Measurements from ENCODE around the gene DOCK4. TPM values are rescaled to one million over a fixed set of nuclear protein-coding genes. Genes with fewer than 3 reads are reported as not detected.

Gene DOCK4
- total RNA-seq, 4 donors from 2014 or later = 14.0 to 48.1 (median 30.9) TPM

- Histone ChIP-seq H3K4me3 (replicated peaks in 1 of 3) (no peak overlapping the region), H3K9me3 (no peaks in the 10 kb centered on the region), H3K36me3 (no peaks in the 10 kb centered on the region), H3K27ac (no peak overlapping the region), H3K4me1 (peaks cover 0 to 5% of the 10 kb centered on the region in 2 donors), H3K27me3 (no peaks in the 10 kb centered on the region)
- WGBS, 2 donors = 96 to 98% methylated on average over 4 of the region's 4 CpGs
- no peak for DNase-seq
- TF ChIP-seq CTCF (IDR thresholded peaks at IDR 0.05) = no peak
- no peak for TF ChIP-seq POLR2A (IDR thresholded peaks at IDR 0.05)
- intact Hi-C loops (cut with DNase I) = no loop called here
Observed at GRCh38 chr7:111801277-111801676, 404.9 kb downstream of the DOCK4 start.

- no peak for DNase-seq
- intact Hi-C loops (cut with DNase I) = no loop called here
- no peaks in the 10 kb centered on the region for H3K27me3 ChIP-seq
- no peak for TF ChIP-seq CTCF (IDR thresholded peaks at IDR 0.05)
- TF ChIP-seq POLR2A (IDR thresholded peaks at IDR 0.05) = no peak
- H3K4me1 ChIP-seq = no peaks in the 10 kb centered on the region
- no peak overlapping the region for H3K4me3 ChIP-seq (replicated peaks in 1 of 3)
- no peak overlapping the region for H3K27ac ChIP-seq
- H3K9me3 ChIP-seq = no peaks in the 10 kb centered on the region
- WGBS, 2 donors = 82% methylated on average over 7 of the region's 7 CpGs
- no peaks in the 10 kb centered on the region for H3K36me3 ChIP-seq
Observed at GRCh38 chr7:111796671-111797070, 409.5 kb downstream of the DOCK4 start.

GRCh38 chr7:111789870-111790269 lies 416.3 kb downstream of the DOCK4 start:
- intact Hi-C loops (cut with DNase I) = no loop called here
- H3K27ac ChIP-seq = no peak overlapping the region

GRCh38 chr7:111789048-111789320 lies 417.2 kb downstream of the DOCK4 start:
- no peaks in the 10 kb centered on the region for H3K36me3 ChIP-seq
- no peaks in the 10 kb centered on the region for H3K27me3 ChIP-seq
- peaks cover 6 to 12% of the 10 kb centered on the region in 2 donors for H3K4me1 ChIP-seq
- no peak overlapping the region for H3K27ac ChIP-seq
- H3K9me3 ChIP-seq = no peaks in the 10 kb centered on the region
- intact Hi-C loops (cut with DNase I) = no loop called here
- H3K4me3 ChIP-seq (replicated peaks in 1 of 3) = no peak overlapping the region
- 81 to 86% methylated on average over 1 of the region's 1 CpG for WGBS, 2 donors
- no peak for DNase-seq
- no peak for TF ChIP-seq POLR2A (IDR thresholded peaks at IDR 0.05)
- TF ChIP-seq CTCF (IDR thresholded peaks at IDR 0.05) = no peak

More at GRCh38 chr7:111789870-111790269, 416.3 kb downstream of the DOCK4 start:
- H3K36me3 ChIP-seq = no peaks in the 10 kb centered on the region
- H3K9me3 ChIP-seq = no peaks in the 10 kb centered on the region
- H3K27me3 ChIP-seq = no peaks in the 10 kb centered on the region
- peaks cover 3 to 5% of the 10 kb centered on the region in 2 donors for H3K4me1 ChIP-seq
- no peak for TF ChIP-seq CTCF (IDR thresholded peaks at IDR 0.05)
- no peak for DNase-seq
- H3K4me3 ChIP-seq (replicated peaks in 1 of 3) = no peak overlapping the region

- no peak overlapping the region for H3K27ac ChIP-seq
- WGBS, 2 donors = 53 to 60% methylated on average over 9 of the region's 9 CpGs
Observed at GRCh38 chr7:111788286-111789047, 417.7 kb downstream of the DOCK4 start.

More at GRCh38 chr7:111788286-111789047, 417.7 kb downstream of the DOCK4 start:
- Histone ChIP-seq H3K36me3 (no peaks in the 10 kb centered on the region), H3K4me3 (replicated peaks in 1 of 3) (no peak overlapping the region), H3K4me1 (peaks cover 6 to 12% of the 10 kb centered on the region in 2 donors), H3K9me3 (no peaks in the 10 kb centered on the region), H3K27me3 (no peaks in the 10 kb centered on the region)
- intact Hi-C loops (cut with DNase I) = no loop called here
- TF ChIP-seq CTCF (IDR thresholded peaks at IDR 0.05) (no peak), POLR2A (IDR thresholded peaks at IDR 0.05) (no peak)
- no peak for DNase-seq

Measured in thyroid gland (tissue), 4 donors.